Panc1 (cell line): ENCODE measurements around the gene KRT7.

Experiments used
- POLR2AphosphoS5 ChIP-seq: IDR thresholded peaks from 2 replicates; pipeline ENCODE4 v1.6.1; 2012; ENCODE audit warnings: mild to moderate bottlenecking, low read depth, low read length, moderate library complexity
- REST ChIP-seq, 2 experiments: IDR thresholded peaks; 2 replicates each; pipeline ENCODE4 v1.6.1; 2011 to 2012; ENCODE audit warnings: low read depth in 2 of 2, control low read depth in 1 of 2, low read length in 1 of 2, mild to moderate bottlenecking in 1 of 2, moderate library complexity in 1 of 2; ENCODE audit not compliant: insufficient read depth in 1 of 2
- SIN3A ChIP-seq: IDR thresholded peaks from 2 replicates; pipeline ENCODE4 v1.6.1; 2012; ENCODE audit warnings: low read depth, mild to moderate bottlenecking, low read length, moderate library complexity, borderline replicate concordance; ENCODE audit not compliant: insufficient read depth
- TCF7L2 ChIP-seq: IDR thresholded peaks from 2 replicates; pipeline ENCODE4 v1.6.1; 2011; ENCODE audit warnings: mild to moderate bottlenecking, low read depth, low read length, inconsistent platforms
- TF ChIP-seq, protein P1 (sequence below): fragments of 450-650 bp; IDR thresholded peaks from 2 replicates; pipeline ENCODE4 v1.5.1; 2017; ENCODE audit warnings: mild to moderate bottlenecking

DNA sequence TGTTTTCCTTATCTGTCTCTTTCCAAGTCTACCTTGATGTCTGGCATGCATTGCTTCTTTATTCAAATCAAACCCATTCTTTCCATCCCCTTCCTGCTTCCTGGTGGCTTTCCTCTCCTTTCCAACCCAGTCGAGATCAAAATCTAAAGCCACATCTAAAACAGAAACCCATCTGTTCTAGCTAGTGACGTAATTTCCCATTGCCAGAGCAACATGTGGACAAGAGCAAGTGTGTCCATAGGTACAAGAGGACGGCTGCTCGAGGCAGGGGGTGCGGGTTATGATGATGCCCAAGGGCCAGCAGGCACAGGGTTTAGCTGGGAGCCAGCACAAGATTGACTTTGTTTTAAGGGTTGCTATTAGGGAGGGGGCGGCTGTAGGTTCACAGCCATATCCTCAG, 48.2 kb upstream of the KRT7 start:
- TF ChIP-seq, protein P1, sequence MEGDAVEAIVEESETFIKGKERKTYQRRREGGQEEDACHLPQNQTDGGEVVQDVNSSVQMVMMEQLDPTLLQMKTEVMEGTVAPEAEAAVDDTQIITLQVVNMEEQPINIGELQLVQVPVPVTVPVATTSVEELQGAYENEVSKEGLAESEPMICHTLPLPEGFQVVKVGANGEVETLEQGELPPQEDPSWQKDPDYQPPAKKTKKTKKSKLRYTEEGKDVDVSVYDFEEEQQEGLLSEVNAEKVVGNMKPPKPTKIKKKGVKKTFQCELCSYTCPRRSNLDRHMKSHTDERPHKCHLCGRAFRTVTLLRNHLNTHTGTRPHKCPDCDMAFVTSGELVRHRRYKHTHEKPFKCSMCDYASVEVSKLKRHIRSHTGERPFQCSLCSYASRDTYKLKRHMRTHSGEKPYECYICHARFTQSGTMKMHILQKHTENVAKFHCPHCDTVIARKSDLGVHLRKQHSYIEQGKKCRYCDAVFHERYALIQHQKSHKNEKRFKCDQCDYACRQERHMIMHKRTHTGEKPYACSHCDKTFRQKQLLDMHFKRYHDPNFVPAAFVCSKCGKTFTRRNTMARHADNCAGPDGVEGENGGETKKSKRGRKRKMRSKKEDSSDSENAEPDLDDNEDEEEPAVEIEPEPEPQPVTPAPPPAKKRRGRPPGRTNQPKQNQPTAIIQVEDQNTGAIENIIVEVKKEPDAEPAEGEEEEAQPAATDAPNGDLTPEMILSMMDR: no peak
- no peak for TF ChIP-seq REST (IDR thresholded peaks at IDR 0.05; ENCODE audit: insufficient read depth in 1 of 2, low read depth in 2 of 2, low read length in 1 of 2)
- no peak for TF ChIP-seq POLR2AphosphoS5
- TF ChIP-seq TCF7L2: no peak
- no peak for TF ChIP-seq SIN3A
